Upper lobe of left lung (tissue), 6 donors: ENCODE results near the gene EGF. TPM values are rescaled to one million over a fixed set of nuclear protein-coding genes. Genes with fewer than 3 reads are reported as not detected.

Source experiments
- ATAC-seq, 2 donors: fragments of 200-7000 bp; cut with Tn5 transposase; one replicate each; pipeline ENCODE4 v1.9.1; 2022; ENCODE audit warnings: mild to moderate bottlenecking in 2 of 2, moderate library complexity in 2 of 2; ENCODE audit not compliant: low FRiP score in 2 of 2
- DNase-seq, 2 donors: peaks; one replicate each; pipeline ENCODE4 v3.0.0-alpha.2; 2019 to 2020
- H3K27ac ChIP-seq, 4 donors: fragments of 200-600 bp; sonication (generic); one replicate each; pipeline ENCODE4 v1.5.1; 2016 to 2019
- H3K27me3 ChIP-seq, 4 donors: fragments of 200-600 bp; sonication (generic); one replicate each; pipeline ENCODE4 v1.5.1; 2017 to 2019
- H3K36me3 ChIP-seq, 4 donors: fragments of 200-600 bp; sonication (generic); one replicate each; pipeline ENCODE4 v1.5.1; 2016 to 2019
- H3K4me1 ChIP-seq, 4 donors: fragments of 200-600 bp; sonication (generic); one replicate each; pipeline ENCODE4 v1.5.1; 2018 to 2019
- H3K4me3 ChIP-seq, 4 donors: fragments of 200-600 bp; sonication (generic); one replicate each; pipeline ENCODE4 v1.5.1; 2017 to 2019; ENCODE audit warnings: mild to moderate bottlenecking in 2 of 4, moderate library complexity in 1 of 4
- H3K9me3 ChIP-seq, 4 donors: fragments of 200-600 bp; sonication (generic); one replicate each; pipeline ENCODE4 v1.5.1; 2018 to 2019
- EP300 ChIP-seq, 4 donors: sonication (generic); formaldehyde crosslinking; IDR thresholded peaks; one replicate each; pipeline ENCODE4 v1.5.1; 2017; ENCODE audit warnings: antibody characterized with exemption in 4 of 4, control low read depth in 2 of 4
- POLR2A ChIP-seq, 4 donors: fragments of 450-650 bp; IDR thresholded peaks; one replicate each; pipeline ENCODE4 v1.5.1; 2016 to 2017; ENCODE audit warnings: antibody characterized with exemption in 4 of 4, mild to moderate bottlenecking in 2 of 4
- POLR2AphosphoS5 ChIP-seq, 2 donors: sonication (generic); formaldehyde crosslinking; IDR thresholded peaks; one replicate each; pipeline ENCODE4 v1.5.1; 2017; ENCODE audit warnings: antibody characterized with exemption in 2 of 2
- WGBS, 2 donors: methylation state at CpG; one replicate each; pipeline ENCODE4 v1.1.5; 2017 to 2018; 5-methylcytosine and 5-hydroxymethylcytosine counted together
- small RNA-seq, 4 donors: library from RNA; depleted of rRNA; stranded (forward); fragments of <200 nt; gene quantifications; one replicate each; pipeline ENCODE3, GENCODE V24; 2016
- total RNA-seq, 6 donors: library from RNA; depleted of rRNA in 4 of 6; stranded (reverse); fragments of >200 nt in 4 of 6; gene quantifications; one replicate each; pipeline versions ENCODE4 v1.1.0 to v1.2.1, GENCODE V29; 2016 to 2021
- TF ChIP-seq, protein P1 (sequence below), 6 experiments: fragments of 450-650 bp in 4 of 6; fragments of 200-600 bp in 2 of 6; sonication (generic) in 2 of 6; IDR thresholded peaks; one replicate each; pipeline ENCODE4 v1.5.1; 2016 to 2019; ENCODE audit warnings: antibody characterized with exemption in 6 of 6
- donor health status: DM: no; HTN: no; CAD: no; lungs with moderate emphysema.
- donor health status: DM: no; HTN: yes; CAD: no; lungs with severe emphysema.

The EGF gene
- total RNA-seq, 6 donors from 2014 or later = 1.5 to 10.1 (median 5.3) TPM

DNA sequence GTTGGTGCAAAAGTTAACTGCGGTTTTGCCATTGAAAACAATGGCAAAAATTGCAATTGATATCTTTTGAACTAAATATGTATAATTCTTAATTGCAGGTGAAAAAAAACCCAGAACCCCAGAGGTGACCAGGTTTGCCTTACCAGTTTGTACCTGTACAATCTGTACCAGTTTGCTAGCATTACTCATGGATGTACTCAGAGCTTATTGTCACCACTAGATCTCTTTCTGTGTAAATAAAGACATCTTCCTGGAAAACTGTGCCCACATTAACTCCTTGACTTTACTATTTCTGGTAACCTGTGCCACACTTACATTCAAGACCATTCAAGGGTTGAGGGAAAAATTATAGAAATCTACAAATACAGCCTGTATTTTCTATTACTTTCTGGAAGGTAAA, 146.0 kb downstream of the EGF start:
- ATAC-seq (no peak), DNase-seq (no peak)
- Histone ChIP-seq H3K27ac (no peak overlapping the region), H3K9me3 (no peaks in the 10 kb centered on the region), H3K36me3 (no peaks in the 10 kb centered on the region), H3K4me1 (peaks cover 0 to 10% (median 5%) of the 10 kb centered on the region in 4 donors), H3K27me3 (no peaks in the 10 kb centered on the region), H3K4me3 (no peak overlapping the region)
- WGBS, 2 donors = 93 to 95% methylated on average over 1 of the region's 1 CpG
- no peak for TF ChIP-seq POLR2AphosphoS5 (IDR thresholded peaks at IDR 0.05)
- TF ChIP-seq, protein P1, sequence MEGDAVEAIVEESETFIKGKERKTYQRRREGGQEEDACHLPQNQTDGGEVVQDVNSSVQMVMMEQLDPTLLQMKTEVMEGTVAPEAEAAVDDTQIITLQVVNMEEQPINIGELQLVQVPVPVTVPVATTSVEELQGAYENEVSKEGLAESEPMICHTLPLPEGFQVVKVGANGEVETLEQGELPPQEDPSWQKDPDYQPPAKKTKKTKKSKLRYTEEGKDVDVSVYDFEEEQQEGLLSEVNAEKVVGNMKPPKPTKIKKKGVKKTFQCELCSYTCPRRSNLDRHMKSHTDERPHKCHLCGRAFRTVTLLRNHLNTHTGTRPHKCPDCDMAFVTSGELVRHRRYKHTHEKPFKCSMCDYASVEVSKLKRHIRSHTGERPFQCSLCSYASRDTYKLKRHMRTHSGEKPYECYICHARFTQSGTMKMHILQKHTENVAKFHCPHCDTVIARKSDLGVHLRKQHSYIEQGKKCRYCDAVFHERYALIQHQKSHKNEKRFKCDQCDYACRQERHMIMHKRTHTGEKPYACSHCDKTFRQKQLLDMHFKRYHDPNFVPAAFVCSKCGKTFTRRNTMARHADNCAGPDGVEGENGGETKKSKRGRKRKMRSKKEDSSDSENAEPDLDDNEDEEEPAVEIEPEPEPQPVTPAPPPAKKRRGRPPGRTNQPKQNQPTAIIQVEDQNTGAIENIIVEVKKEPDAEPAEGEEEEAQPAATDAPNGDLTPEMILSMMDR (IDR thresholded peaks at IDR 0.05) = no peak
- TF ChIP-seq POLR2A (IDR thresholded peaks at IDR 0.05) = no peak
- TF ChIP-seq EP300 (IDR thresholded peaks at IDR 0.05) = peak in 1 of 4 donors; percentile 78

DNA sequence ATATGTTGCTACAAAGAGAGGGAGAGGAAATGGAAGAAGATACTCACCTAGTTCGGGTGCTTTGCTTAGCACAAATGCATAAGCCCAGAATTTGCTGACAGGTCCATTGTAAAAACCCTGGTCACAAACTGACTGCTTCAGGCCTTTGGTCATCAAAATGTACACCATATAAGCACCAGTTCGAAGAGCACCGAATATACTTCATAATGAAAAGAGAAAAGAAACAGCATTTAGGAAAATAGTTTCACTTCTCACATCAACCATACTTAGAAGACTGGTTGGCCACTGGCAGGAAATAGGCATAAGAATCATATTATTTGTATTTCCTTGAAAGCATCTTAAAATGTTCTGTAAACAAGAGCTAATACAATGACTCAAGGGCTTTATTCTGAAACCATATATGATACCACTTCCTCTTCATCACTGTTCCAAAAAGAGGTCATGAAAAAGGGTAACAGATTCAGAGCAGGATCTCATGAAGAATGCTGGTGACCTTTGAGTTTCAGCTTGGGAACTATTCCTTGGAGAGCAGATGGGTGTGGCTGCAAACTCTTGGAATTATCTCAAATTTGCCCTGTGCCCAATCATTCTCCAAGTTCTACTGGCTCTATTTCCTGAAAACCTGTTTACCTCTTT, 147.0 kb downstream of the EGF start:
- ATAC-seq = no peak
- Histone ChIP-seq H3K4me1 (peaks cover 0 to 10% (median 5%) of the 10 kb centered on the region in 4 donors), H3K36me3 (no peaks in the 10 kb centered on the region), H3K27me3 (no peaks in the 10 kb centered on the region), H3K9me3 (no peaks in the 10 kb centered on the region), H3K4me3 (no peak overlapping the region), H3K27ac (peak overlapping the region in 1 of 4 donors; percentile 21)
- DNase-seq = no peak
- TF ChIP-seq POLR2AphosphoS5 (IDR thresholded peaks at IDR 0.05) (no peak), EP300 (IDR thresholded peaks at IDR 0.05) (no peak), POLR2A (IDR thresholded peaks at IDR 0.05) (no peak)
- TF ChIP-seq, protein P1 (IDR thresholded peaks at IDR 0.05) = no peak
- WGBS, 2 donors = 69 to 79% methylated on average over 3 of the region's 3 CpGs

DNA sequence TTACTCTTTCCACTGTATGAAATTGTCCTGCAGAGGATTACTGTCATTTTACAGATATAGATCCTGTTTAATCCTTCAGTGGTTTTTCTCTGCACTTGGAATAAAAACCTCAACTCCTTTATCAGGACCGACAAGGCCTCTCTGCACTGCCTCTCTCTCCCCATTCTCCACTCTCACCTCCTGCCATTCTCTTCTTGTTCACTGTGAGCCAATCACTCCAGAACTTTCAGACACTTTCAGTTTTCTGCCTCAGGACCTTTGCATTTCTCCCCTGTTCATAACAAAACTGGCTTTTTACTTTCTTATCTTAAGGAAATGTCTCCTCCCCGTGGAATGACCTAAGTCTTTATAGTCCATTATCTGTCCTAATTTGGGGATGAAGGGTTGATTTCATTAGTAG, 148.4 kb downstream of the EGF start:
- H3K36me3 ChIP-seq = no peaks in the 10 kb centered on the region
- no peaks in the 10 kb centered on the region for H3K9me3 ChIP-seq
- DNase-seq = no peak
- no peak for TF ChIP-seq POLR2AphosphoS5 (IDR thresholded peaks at IDR 0.05)
- TF ChIP-seq, protein P1 (IDR thresholded peaks at IDR 0.05) = no peak
- no peak for TF ChIP-seq POLR2A (IDR thresholded peaks at IDR 0.05)
- TF ChIP-seq EP300 (IDR thresholded peaks at IDR 0.05) = no peak
- 80 to 85% methylated on average over 2 of the region's 2 CpGs for WGBS, 2 donors
- no peak overlapping the region for H3K4me3 ChIP-seq
- no peak for ATAC-seq
- no peaks in the 10 kb centered on the region for H3K27me3 ChIP-seq
- H3K4me1 ChIP-seq = peaks cover 0 to 10% (median 5%) of the 10 kb centered on the region in 4 donors
- H3K27ac ChIP-seq = no peak overlapping the region

Small RNAs within 50 kb of the gene (small RNA-seq; reads per million reads assigned to genes)
- gene RNU6-35P = 0 reads per million in 4 donors

Other genes with a start within 250 kb of the EGF start
- gene CASP6, start 209.4 kb upstream of the EGF start, total RNA-seq = 10 to 100 TPM; 12.1 to 29.5 (median 15.5) TPM
- 10 to 100 TPM in 5 of 6 donors, 1 to 10 TPM in 1; 8.4 to 34.2 (median 24.1) TPM for gene PLA2G12A, start 182.8 kb upstream of the EGF start, total RNA-seq
- 100 to 1,000 TPM in 1 of 6 donors, 10 to 100 TPM in 5; 20.2 to 122 (median 53.3) TPM for gene CFI, start 110.9 kb upstream of the EGF start, total RNA-seq
- gene GAR1, start 97.1 kb upstream of the EGF start, total RNA-seq = 10 to 100 TPM in 2 of 6 donors, 1 to 10 TPM in 4; 2.1 to 14.6 (median 9.1) TPM
- under 1 TPM in 1 of 6 donors, not detected in 5; 0.46 TPM for gene RRH, start 84.9 kb upstream of the EGF start, total RNA-seq
- gene LRIT3, start 64.8 kb upstream of the EGF start, total RNA-seq = 1 to 10 TPM in 1 of 6 donors, under 1 TPM in 4, not detected in 1; 0.20 to 1.0 (median 0.46) TPM